Tibial nerve (tissue), 4 donors: Measurements from ENCODE around the gene REX1BD.
A peak's percentile ranks its signal among the peaks of the same experiment; 100 is the strongest.

ENCODE experiments used
- CTCF ChIP-seq, 5 experiments: fragments of 200-600 bp in 3 of 5; fragments of 450-650 bp in 2 of 5; sonication (generic) in 3 of 5; IDR thresholded peaks; one replicate each; pipeline ENCODE4 v1.5.1; 2016 to 2019; ENCODE audit warnings: antibody characterized with exemption in 5 of 5, mild to moderate bottlenecking in 3 of 5, moderate library complexity in 2 of 5
- EP300 ChIP-seq, 2 donors: sonication (generic); formaldehyde crosslinking; IDR thresholded peaks; one replicate each; pipeline ENCODE4 v1.6.1; 2017; ENCODE audit warnings: antibody characterized with exemption in 2 of 2, mild to moderate bottlenecking in 1 of 2
- POLR2A ChIP-seq, 2 donors: fragments of 450-650 bp; IDR thresholded peaks; one replicate each; pipeline ENCODE4 v1.6.1; 2017; ENCODE audit warnings: antibody characterized with exemption in 2 of 2, mild to moderate bottlenecking in 2 of 2, moderate library complexity in 2 of 2

GRCh38 chr19:18629166-18630088 lies 40.8 kb downstream of the REX1BD start:
- TF ChIP-seq CTCF (IDR thresholded peaks at IDR 0.05), result no peak
- TF ChIP-seq EP300 (IDR thresholded peaks at IDR 0.05), result peak; percentile 92 to 97
- no peak for TF ChIP-seq POLR2A (IDR thresholded peaks at IDR 0.05)
